Uterus (tissue), 4 donors: ENCODE measurements around the gene C5AR2. TPM values are rescaled to one million over a fixed set of nuclear protein-coding genes. Genes with fewer than 3 reads are reported as not detected.

ENCODE experiments used
- DNase-seq, 2 donors: peaks; one replicate each; pipeline ENCODE4 v3.0.0-alpha.2; 2019 to 2020
- H3K27ac ChIP-seq, 2 donors: fragments of 200-600 bp; sonication (generic); 1 replicate in 1 of 2; 2 replicates in 1 of 2; pipeline ENCODE4 v1.5.1; 2016 to 2018
- H3K27me3 ChIP-seq, 2 donors: fragments of 200-600 bp; sonication (generic); one replicate each; pipeline ENCODE4 v1.5.1; 2018 to 2019; ENCODE audit warnings: control low read depth in 1 of 2
- H3K36me3 ChIP-seq, 2 donors: fragments of 200-600 bp; sonication (generic); one replicate each; pipeline ENCODE4 v1.5.1; 2019; ENCODE audit warnings: control low read depth in 1 of 2
- H3K4me1 ChIP-seq, 2 donors: fragments of 200-600 bp; sonication (generic); one replicate each; pipeline ENCODE4 v1.5.1; 2018 to 2019; ENCODE audit warnings: control low read depth in 1 of 2
- H3K4me3 ChIP-seq, 2 donors: fragments of 200-600 bp; sonication (generic); 1 replicate in 1 of 2; 2 replicates in 1 of 2; pipeline ENCODE4 v1.5.1; 2018 to 2019; ENCODE audit warnings: mild to moderate bottlenecking in 1 of 2
- H3K9me3 ChIP-seq, 2 donors: fragments of 200-600 bp; sonication (generic); one replicate each; pipeline ENCODE4 v1.5.1; 2019; ENCODE audit warnings: control low read depth in 1 of 2
- POLR2A ChIP-seq, 2 donors: fragments of 450-650 bp; IDR thresholded peaks; one replicate each; pipeline ENCODE4 v1.6.1; 2016; ENCODE audit warnings: antibody characterized with exemption in 2 of 2, mild to moderate bottlenecking in 1 of 2, moderate library complexity in 1 of 2
- intact Hi-C: fragments of 100-400 bp; cut with DNase I; formaldehyde crosslinking; loops from one replicate; pipeline ENCODE4 v1.15.1; 2023; ENCODE audit warnings: low total_unique reads
- total RNA-seq, 4 donors: library from RNA; depleted of rRNA in 3 of 4; stranded (reverse); fragments of >200 nt in 3 of 4; gene quantifications; one replicate each; pipeline versions ENCODE4 v1.1.0 to v1.2.4, GENCODE V29; 2014 to 2023
- TF ChIP-seq, protein P1 (sequence below), 4 experiments: fragments of 200-600 bp in 2 of 4; fragments of 450-650 bp in 2 of 4; sonication (generic) in 2 of 4; IDR thresholded peaks; one replicate each; pipeline ENCODE4 v1.5.1; 2016 to 2019; ENCODE audit warnings: antibody characterized with exemption in 4 of 4, mild to moderate bottlenecking in 2 of 4, moderate library complexity in 1 of 4
- donor health status: DM: yes; HTN: yes; CAD: no.

The C5AR2 gene
- total RNA-seq, 4 donors from 2014 or later = 0.29 to 0.69 (median 0.64) TPM; not detected in 1

- Histone ChIP-seq H3K27ac (no peak overlapping the region), H3K4me1 (no peaks in the 10 kb centered on the region), H3K9me3 (no peaks in the 10 kb centered on the region), H3K27me3 (no peaks in the 10 kb centered on the region), H3K36me3 (no peaks in the 10 kb centered on the region), H3K4me3 (no peak overlapping the region)
- DNase-seq = no peak
- intact Hi-C loops = no loop called here
- TF ChIP-seq POLR2A (IDR thresholded peaks at IDR 0.05) = no peak
- TF ChIP-seq, protein P1, sequence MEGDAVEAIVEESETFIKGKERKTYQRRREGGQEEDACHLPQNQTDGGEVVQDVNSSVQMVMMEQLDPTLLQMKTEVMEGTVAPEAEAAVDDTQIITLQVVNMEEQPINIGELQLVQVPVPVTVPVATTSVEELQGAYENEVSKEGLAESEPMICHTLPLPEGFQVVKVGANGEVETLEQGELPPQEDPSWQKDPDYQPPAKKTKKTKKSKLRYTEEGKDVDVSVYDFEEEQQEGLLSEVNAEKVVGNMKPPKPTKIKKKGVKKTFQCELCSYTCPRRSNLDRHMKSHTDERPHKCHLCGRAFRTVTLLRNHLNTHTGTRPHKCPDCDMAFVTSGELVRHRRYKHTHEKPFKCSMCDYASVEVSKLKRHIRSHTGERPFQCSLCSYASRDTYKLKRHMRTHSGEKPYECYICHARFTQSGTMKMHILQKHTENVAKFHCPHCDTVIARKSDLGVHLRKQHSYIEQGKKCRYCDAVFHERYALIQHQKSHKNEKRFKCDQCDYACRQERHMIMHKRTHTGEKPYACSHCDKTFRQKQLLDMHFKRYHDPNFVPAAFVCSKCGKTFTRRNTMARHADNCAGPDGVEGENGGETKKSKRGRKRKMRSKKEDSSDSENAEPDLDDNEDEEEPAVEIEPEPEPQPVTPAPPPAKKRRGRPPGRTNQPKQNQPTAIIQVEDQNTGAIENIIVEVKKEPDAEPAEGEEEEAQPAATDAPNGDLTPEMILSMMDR (IDR thresholded peaks at IDR 0.05) = no peak
Observed at GRCh38 chr19:47374876-47375693, 43.1 kb downstream of the C5AR2 start.

DNA sequence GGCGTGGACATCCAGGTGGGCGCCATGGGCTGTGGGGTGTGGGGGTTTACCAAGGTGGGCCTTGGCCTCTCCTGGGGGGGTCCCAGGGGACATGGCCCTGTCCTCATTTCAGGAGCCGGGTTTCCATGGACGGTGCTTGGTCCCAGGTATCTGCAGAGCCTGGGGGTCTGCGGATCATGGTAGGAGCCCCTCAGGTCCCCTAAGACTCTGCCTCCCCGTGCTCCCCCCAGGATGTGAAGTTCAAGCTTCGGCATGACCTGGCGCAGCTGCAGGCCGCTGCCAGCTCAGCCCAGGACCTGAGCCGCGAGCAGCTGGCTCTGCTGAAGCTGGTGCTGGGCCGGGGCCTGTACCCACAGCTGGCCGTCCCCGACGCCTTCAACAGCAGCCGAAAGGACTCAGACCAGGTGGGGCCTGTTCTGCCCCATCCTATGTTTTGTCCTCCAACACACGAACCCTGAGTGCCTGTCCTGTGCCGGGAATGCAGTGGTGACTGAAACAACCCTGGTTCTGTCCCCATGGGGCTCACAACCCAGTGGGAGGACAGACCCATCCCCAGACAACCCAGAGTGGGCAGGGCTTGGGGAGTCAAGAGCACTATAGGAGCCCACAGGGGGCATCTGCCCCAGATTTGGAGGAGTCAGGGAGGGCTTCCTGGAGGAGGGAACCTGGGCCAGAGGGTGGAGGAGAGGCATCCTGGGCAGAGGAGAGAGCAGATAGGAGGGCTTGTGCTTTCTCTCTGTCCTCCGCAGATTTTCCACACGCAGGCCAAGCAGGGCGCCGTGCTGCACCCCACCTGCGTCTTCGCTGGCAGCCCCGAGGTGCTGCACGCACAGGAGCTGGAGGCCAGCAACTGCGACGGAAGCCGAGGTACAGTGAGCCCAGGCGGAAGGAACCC, 44.0 kb downstream of the C5AR2 start:
- Histone ChIP-seq H3K36me3 (no peaks in the 10 kb centered on the region), H3K4me3 (no peak overlapping the region), H3K27me3 (no peaks in the 10 kb centered on the region), H3K9me3 (no peaks in the 10 kb centered on the region), H3K27ac (no peak overlapping the region), H3K4me1 (no peaks in the 10 kb centered on the region)
- no peak for TF ChIP-seq POLR2A (IDR thresholded peaks at IDR 0.05)
- TF ChIP-seq, protein P1 (IDR thresholded peaks at IDR 0.05) = no peak
- intact Hi-C loops = no loop called here
- no peak for DNase-seq

- Histone ChIP-seq H3K27ac (no peak overlapping the region), H3K27me3 (no peaks in the 10 kb centered on the region), H3K4me1 (no peaks in the 10 kb centered on the region), H3K36me3 (no peaks in the 10 kb centered on the region), H3K4me3 (no peak overlapping the region), H3K9me3 (no peaks in the 10 kb centered on the region)
- no peak for TF ChIP-seq POLR2A (IDR thresholded peaks at IDR 0.05)
- DNase-seq = no peak
- intact Hi-C loops = no loop called here
Observed at GRCh38 chr19:47376589-47377144, 44.7 kb downstream of the C5AR2 start.

DNA sequence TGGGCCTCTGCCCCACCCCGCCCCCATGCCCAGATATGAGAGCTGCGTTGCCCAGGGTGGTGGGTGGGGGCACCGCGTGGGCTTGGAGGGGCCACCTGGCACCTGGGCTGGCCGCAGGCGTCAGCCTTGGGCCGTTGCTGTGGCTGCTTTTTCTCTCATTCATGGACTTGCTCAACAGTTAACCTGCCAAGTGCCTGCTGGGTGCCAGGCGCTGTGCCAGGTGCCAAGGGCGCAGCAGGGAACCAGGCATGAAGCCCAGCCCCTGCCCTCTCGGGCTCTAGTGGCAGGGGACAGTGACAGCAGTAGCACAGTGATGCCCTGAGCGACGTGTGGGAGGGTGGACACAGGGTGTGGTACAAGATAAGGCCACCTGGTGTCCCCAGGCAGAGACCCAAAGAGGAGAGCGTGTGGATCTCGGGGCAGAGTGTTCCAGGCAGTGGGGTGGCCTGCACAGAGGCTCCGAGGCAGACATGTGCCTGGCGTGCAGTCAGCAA, 45.3 kb downstream of the C5AR2 start:
- H3K4me1 ChIP-seq = no peaks in the 10 kb centered on the region
- no peaks in the 10 kb centered on the region for H3K27me3 ChIP-seq
- no peak overlapping the region for H3K4me3 ChIP-seq
- no peaks in the 10 kb centered on the region for H3K36me3 ChIP-seq
- no peak overlapping the region for H3K27ac ChIP-seq
- H3K9me3 ChIP-seq = no peaks in the 10 kb centered on the region
- intact Hi-C loops = no loop called here
- no peak for DNase-seq
- no peak for TF ChIP-seq POLR2A (IDR thresholded peaks at IDR 0.05)
- TF ChIP-seq, protein P1 (IDR thresholded peaks at IDR 0.05) = no peak

DNA sequence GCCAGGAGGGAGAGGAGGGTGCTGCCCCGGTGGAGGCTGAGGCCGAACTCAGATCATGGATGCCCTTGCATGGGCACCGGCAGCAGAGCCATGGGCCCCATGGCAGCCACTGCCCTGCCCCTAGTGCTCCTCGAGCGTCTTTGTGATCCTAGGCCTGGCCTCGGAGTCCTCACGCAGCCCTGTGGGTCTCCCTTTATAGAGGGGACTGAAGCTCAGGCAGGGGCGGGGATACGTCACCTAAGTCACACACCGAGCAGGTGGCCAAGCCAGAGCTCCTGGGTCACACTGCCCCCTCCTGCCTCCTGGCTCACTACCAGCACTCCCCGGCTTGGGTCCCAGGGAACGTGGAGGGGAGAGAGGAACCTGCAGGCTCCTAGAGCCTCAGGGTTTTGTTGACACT, 45.8 kb downstream of the C5AR2 start:
- no peaks in the 10 kb centered on the region for H3K36me3 ChIP-seq
- no peaks in the 10 kb centered on the region for H3K4me1 ChIP-seq
- TF ChIP-seq POLR2A (IDR thresholded peaks at IDR 0.05) = no peak
- TF ChIP-seq, protein P1 (IDR thresholded peaks at IDR 0.05) = no peak
- no peaks in the 10 kb centered on the region for H3K27me3 ChIP-seq
- no peak for DNase-seq
- H3K9me3 ChIP-seq = no peaks in the 10 kb centered on the region
- no peak overlapping the region for H3K4me3 ChIP-seq
- intact Hi-C loops = no loop called here
- H3K27ac ChIP-seq = no peak overlapping the region
